Keratinocyte (primary cell): ENCODE results near the gene NUDT14.

Experiments
- EZH2 ChIP-seq: IDR thresholded peaks from one replicate; pipeline ENCODE4 v1.6.1; 2012; ENCODE audit warnings: inconsistent platforms, mild to moderate bottlenecking, low read length, moderate library complexity
- TF ChIP-seq, protein P1 (sequence below), 3 experiments: IDR thresholded peaks in 1 of 3; conservative IDR thresholded peaks in 1 of 3; optimal IDR thresholded peaks in 1 of 3; 2 replicates in 2 of 3; 3 replicates in 1 of 3; pipeline versions ENCODE3 to v1.5.1; 2011; ENCODE audit warnings: low read length in 3 of 3, mild to moderate bottlenecking in 3 of 3, moderate library complexity in 2 of 3, control low read depth in 1 of 3, inconsistent platforms in 1 of 3; ENCODE audit not compliant: insufficient read depth in 2 of 3; ENCODE audit errors: extremely low read depth in 1 of 3

DNA sequence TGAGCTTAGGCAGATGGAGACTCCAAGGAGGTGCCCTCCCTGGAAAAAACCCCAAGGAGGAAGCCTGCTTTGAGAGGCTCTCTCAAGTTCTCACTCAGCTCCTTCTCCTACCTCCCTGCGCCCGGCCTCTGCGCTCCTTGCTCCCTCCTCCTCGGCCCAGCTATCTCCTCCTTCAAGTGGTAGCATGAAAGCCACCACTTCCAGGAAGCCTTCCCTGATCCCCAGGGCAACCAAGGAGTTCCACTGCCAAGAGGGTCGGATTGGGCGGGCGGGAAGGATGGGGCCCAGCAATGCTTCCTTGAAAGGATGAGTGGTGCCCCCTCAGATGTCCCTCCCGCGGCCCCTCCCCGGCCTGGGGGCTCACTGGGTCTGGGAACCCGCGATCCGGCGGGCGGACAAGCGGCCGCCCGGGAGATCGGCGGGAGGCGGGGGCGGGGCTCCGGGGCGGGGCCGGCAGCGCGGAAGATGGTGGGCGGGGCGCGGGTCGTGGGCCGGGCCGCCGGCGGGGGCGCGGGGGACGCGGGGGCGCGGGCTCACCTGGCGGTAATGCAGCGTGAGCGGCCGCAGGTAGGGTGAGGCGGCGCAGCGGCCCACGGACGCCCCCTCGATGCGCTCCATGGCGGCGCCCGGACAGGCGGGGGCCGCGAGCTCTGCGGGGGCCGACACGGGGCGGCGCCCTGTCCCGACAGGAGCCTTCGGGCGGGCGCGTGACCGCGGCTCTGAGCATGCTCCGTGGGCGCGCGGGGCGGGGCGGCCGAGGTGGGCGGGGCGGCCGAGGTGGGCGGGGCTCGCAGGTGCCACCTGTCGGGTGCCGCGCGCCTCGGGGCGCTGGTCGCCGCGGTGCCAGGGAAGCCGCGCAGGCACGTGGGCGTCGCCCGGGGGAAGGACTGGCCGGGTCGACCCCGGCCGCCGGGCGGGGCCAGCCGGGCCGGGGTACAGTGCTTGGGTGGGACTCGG lies at the start of gene NUDT14:
- TF ChIP-seq, protein P1, sequence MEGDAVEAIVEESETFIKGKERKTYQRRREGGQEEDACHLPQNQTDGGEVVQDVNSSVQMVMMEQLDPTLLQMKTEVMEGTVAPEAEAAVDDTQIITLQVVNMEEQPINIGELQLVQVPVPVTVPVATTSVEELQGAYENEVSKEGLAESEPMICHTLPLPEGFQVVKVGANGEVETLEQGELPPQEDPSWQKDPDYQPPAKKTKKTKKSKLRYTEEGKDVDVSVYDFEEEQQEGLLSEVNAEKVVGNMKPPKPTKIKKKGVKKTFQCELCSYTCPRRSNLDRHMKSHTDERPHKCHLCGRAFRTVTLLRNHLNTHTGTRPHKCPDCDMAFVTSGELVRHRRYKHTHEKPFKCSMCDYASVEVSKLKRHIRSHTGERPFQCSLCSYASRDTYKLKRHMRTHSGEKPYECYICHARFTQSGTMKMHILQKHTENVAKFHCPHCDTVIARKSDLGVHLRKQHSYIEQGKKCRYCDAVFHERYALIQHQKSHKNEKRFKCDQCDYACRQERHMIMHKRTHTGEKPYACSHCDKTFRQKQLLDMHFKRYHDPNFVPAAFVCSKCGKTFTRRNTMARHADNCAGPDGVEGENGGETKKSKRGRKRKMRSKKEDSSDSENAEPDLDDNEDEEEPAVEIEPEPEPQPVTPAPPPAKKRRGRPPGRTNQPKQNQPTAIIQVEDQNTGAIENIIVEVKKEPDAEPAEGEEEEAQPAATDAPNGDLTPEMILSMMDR (optimal IDR thresholded peaks at IDR 0.05 in 1 of 3, IDR thresholded peaks at IDR 0.05 in 1 of 3, conservative IDR thresholded peaks at IDR 0.05 in 1 of 3; ENCODE audit: extremely low read depth in 1 of 3, insufficient read depth in 2 of 3, low read length in 3 of 3), result no peak
- TF ChIP-seq EZH2, result no peak
